Vagina (tissue), 2 donors: ENCODE data around the gene PHB1.

Source experiments
- POLR2A ChIP-seq, 2 donors: fragments of 450-650 bp; IDR thresholded peaks; one replicate each; pipeline ENCODE4 v1.6.1; 2017; ENCODE audit warnings: antibody characterized with exemption in 2 of 2, mild to moderate bottlenecking in 2 of 2, moderate library complexity in 2 of 2
- TF ChIP-seq, protein P1 (sequence below), 3 experiments: fragments of 450-650 bp in 2 of 3; fragments of 200-600 bp in 1 of 3; sonication (generic) in 1 of 3; IDR thresholded peaks; one replicate each; pipeline ENCODE4 v1.5.1; 2017 to 2019; ENCODE audit warnings: antibody characterized with exemption in 3 of 3, mild to moderate bottlenecking in 2 of 3, moderate library complexity in 2 of 3

DNA sequence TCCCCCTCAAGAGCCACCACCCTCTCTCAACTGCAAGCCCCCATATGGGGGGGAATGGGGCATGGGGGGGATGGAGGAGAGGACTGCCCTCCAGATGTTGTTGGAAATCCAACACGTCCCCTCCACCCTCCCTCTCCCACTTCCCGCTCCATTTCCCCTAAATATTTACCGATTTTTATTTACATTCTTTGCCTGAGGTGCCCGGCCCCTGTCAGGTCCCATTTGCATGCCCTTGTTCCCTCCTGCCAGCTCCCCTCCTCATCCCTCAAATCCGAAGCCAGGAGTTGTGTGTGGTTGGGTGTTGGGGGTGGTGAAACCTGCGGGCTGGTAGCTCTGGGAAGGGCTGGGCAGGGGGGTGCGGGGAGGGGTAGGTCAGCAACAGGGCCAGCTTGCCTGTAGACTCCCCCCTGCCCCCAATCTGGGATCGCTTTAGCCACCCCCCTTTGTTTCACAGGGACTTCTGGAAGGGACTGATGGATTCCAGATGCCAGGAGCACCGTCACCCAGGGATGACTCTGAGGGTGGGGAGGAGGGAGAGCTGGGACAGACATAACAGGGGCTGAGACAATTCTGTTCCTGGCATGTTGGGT, 40.7 kb upstream of the PHB1 start:
- TF ChIP-seq, protein P1, sequence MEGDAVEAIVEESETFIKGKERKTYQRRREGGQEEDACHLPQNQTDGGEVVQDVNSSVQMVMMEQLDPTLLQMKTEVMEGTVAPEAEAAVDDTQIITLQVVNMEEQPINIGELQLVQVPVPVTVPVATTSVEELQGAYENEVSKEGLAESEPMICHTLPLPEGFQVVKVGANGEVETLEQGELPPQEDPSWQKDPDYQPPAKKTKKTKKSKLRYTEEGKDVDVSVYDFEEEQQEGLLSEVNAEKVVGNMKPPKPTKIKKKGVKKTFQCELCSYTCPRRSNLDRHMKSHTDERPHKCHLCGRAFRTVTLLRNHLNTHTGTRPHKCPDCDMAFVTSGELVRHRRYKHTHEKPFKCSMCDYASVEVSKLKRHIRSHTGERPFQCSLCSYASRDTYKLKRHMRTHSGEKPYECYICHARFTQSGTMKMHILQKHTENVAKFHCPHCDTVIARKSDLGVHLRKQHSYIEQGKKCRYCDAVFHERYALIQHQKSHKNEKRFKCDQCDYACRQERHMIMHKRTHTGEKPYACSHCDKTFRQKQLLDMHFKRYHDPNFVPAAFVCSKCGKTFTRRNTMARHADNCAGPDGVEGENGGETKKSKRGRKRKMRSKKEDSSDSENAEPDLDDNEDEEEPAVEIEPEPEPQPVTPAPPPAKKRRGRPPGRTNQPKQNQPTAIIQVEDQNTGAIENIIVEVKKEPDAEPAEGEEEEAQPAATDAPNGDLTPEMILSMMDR (IDR thresholded peaks at IDR 0.05): no peak
- TF ChIP-seq POLR2A (IDR thresholded peaks at IDR 0.05): no peak
